Esophagus muscularis mucosa (tissue), 4 donors: Measurements from ENCODE around the gene TMEM63B.

Experiments
- CTCF ChIP-seq, 3 experiments: fragments of 200-600 bp in 2 of 3; fragments of 450-650 bp in 1 of 3; sonication (generic) in 2 of 3; IDR thresholded peaks; one replicate each; pipeline ENCODE4 v1.5.1; 2017 to 2019; ENCODE audit warnings: antibody characterized with exemption in 3 of 3, mild to moderate bottlenecking in 2 of 3, moderate library complexity in 1 of 3
- EP300 ChIP-seq: sonication (generic); formaldehyde crosslinking; IDR thresholded peaks from one replicate; pipeline ENCODE4 v1.6.1; 2017; ENCODE audit warnings: antibody characterized with exemption
- POLR2A ChIP-seq: fragments of 450-650 bp; IDR thresholded peaks from one replicate; pipeline ENCODE4 v1.6.1; 2017; ENCODE audit warnings: antibody characterized with exemption, moderate library complexity, mild to moderate bottlenecking, low read depth
- POLR2AphosphoS5 ChIP-seq, 2 donors: sonication (generic); formaldehyde crosslinking; IDR thresholded peaks; one replicate each; pipeline ENCODE4 v1.6.1; 2017; ENCODE audit warnings: antibody characterized with exemption in 2 of 2

GRCh38 chr6:44186635-44187025 is 59.3 kb downstream of the TMEM63B start:
- no peak for TF ChIP-seq CTCF (IDR thresholded peaks at IDR 0.05)
- no peak for TF ChIP-seq POLR2A
- TF ChIP-seq EP300 = no peak
- TF ChIP-seq POLR2AphosphoS5 (IDR thresholded peaks at IDR 0.05) = no peak
